RWPE2 (cell line): ENCODE results near the gene CDS2.

Experiments
- ATAC-seq: fragments of 200-7000 bp; cut with Tn5 transposase; 3 replicates; pipeline ENCODE4 v1.9.1; 2021; ENCODE audit warnings: low read depth
- DNase-seq: peaks from one replicate; pipeline ENCODE4 v3.0.0-alpha.2; 2020; ENCODE audit warnings: low spot score
- H3K27ac ChIP-seq: fragments of 450-650 bp; 2 replicates; pipeline ENCODE4 v1.5.1; 2017; ENCODE audit warnings: mild to moderate bottlenecking; ENCODE audit not compliant: poor library complexity, severe bottlenecking
- H3K27me3 ChIP-seq: fragments of 250-450 bp; sonication (Bioruptor Pico); 2 replicates; pipeline ENCODE4 v1.5.1; 2021; ENCODE audit warnings: mild to moderate bottlenecking, moderate library complexity; ENCODE audit not compliant: insufficient read depth, poor library complexity, severe bottlenecking
- H3K36me3 ChIP-seq: fragments of 250-450 bp; sonication (Bioruptor Pico); 2 replicates; pipeline ENCODE4 v1.5.1; 2020; ENCODE audit warnings: low read depth, mild to moderate bottlenecking, moderate library complexity
- H3K4me1 ChIP-seq: fragments of 250-450 bp; sonication (Bioruptor Pico); 2 replicates; pipeline ENCODE4 v1.5.1; 2021; ENCODE audit warnings: mild to moderate bottlenecking, moderate library complexity; ENCODE audit not compliant: insufficient read depth, poor library complexity, severe bottlenecking
- H3K4me3 ChIP-seq: fragments of 250-450 bp; sonication (Bioruptor Pico); 2 replicates; pipeline ENCODE4 v1.5.1; 2021; ENCODE audit warnings: mild to moderate bottlenecking, moderate library complexity; ENCODE audit not compliant: severe bottlenecking
- H3K9me3 ChIP-seq: fragments of 250-450 bp; sonication (Bioruptor Pico); 2 replicates; pipeline ENCODE4 v1.5.1; 2021; ENCODE audit warnings: mild to moderate bottlenecking, moderate library complexity; ENCODE audit not compliant: severe bottlenecking
- TF ChIP-seq, protein P1 (sequence below): fragments of 450-650 bp; IDR thresholded peaks from one replicate; pipeline ENCODE4 v1.5.1; 2017; ENCODE audit warnings: mild to moderate bottlenecking, moderate library complexity; ENCODE audit not compliant: poor library complexity, severe bottlenecking

CDS2 gene

DNA sequence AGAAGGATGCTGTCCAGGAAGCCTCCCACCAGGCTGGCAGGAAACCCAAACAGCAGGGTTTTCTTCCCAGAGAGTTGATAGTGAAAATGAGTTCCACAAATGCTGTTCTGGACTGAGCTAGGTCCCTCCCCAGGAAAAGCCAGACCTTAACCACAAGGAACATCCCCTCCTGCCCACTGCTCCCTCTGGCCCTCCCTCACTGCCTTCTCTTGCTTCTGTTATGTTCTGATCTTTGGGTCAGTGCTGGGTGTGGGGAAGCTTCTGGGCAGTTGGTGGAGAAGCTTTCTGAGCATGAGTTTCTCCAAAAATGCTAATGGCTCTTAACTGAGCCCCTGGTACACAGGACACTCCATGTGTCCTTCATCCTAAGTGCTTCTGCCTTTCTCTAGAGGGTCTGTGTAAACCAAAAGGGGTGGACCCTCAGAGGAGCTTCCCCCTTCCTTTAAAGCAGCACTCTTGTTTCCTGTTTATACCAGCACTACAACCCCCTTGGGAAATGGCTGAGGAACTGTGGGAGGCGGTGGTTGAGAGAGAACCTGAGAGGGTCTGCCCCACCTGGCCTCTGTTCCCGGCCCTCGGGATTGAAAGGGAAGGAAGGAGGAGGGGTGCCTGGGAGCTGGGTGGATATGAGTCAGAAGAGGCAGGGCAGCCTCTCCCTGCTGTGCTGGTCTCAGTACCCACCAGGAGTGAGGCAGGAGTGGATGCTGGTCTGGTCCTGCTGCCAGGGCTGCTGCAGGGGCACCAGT, 42.0 kb downstream of the CDS2 start:
- DNase-seq (peak; percentile 54), ATAC-seq (peak; percentile 99)
- Histone ChIP-seq H3K9me3 (no peaks in the 10 kb centered on the region), H3K4me3 (no peak overlapping the region), H3K27me3 (no peaks in the 10 kb centered on the region), H3K36me3 (no peaks in the 10 kb centered on the region; the same call in 1 of the 2 replicates), H3K27ac (peak overlapping the region; percentile 31), H3K4me1 (peaks cover 9% of the 10 kb centered on the region)
- TF ChIP-seq, protein P1, sequence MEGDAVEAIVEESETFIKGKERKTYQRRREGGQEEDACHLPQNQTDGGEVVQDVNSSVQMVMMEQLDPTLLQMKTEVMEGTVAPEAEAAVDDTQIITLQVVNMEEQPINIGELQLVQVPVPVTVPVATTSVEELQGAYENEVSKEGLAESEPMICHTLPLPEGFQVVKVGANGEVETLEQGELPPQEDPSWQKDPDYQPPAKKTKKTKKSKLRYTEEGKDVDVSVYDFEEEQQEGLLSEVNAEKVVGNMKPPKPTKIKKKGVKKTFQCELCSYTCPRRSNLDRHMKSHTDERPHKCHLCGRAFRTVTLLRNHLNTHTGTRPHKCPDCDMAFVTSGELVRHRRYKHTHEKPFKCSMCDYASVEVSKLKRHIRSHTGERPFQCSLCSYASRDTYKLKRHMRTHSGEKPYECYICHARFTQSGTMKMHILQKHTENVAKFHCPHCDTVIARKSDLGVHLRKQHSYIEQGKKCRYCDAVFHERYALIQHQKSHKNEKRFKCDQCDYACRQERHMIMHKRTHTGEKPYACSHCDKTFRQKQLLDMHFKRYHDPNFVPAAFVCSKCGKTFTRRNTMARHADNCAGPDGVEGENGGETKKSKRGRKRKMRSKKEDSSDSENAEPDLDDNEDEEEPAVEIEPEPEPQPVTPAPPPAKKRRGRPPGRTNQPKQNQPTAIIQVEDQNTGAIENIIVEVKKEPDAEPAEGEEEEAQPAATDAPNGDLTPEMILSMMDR, result no peak

DNA sequence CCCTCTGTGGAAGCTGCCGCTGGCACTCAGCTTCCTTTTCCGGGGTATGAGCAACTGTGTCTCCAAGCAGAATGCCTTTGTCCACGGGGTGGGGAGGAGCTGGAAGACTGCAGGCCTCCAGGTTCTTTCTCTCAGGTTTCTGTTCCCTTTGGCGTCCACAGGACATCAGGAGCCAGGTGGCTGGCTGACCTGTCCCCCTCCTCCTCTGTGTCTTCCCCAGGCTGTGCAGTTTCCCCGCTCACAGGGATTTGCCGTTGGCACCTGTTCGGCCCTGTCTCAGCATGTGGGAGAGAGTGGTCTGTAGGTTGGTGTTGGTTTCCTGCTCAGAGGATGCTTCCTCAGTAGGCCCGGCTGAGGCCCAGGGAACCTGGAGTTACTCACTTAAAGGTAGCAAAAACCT, 43.5 kb downstream of the CDS2 start:
- TF ChIP-seq, protein P1, result no peak
- DNase-seq, result no peak
- Histone ChIP-seq H3K4me3 (no peak overlapping the region), H3K27me3 (no peaks in the 10 kb centered on the region), H3K9me3 (no peaks in the 10 kb centered on the region), H3K36me3 (peaks cover 2% of the 10 kb centered on the region), H3K27ac (no peak overlapping the region), H3K4me1 (peaks cover 9% of the 10 kb centered on the region)
- no peak for ATAC-seq

DNA sequence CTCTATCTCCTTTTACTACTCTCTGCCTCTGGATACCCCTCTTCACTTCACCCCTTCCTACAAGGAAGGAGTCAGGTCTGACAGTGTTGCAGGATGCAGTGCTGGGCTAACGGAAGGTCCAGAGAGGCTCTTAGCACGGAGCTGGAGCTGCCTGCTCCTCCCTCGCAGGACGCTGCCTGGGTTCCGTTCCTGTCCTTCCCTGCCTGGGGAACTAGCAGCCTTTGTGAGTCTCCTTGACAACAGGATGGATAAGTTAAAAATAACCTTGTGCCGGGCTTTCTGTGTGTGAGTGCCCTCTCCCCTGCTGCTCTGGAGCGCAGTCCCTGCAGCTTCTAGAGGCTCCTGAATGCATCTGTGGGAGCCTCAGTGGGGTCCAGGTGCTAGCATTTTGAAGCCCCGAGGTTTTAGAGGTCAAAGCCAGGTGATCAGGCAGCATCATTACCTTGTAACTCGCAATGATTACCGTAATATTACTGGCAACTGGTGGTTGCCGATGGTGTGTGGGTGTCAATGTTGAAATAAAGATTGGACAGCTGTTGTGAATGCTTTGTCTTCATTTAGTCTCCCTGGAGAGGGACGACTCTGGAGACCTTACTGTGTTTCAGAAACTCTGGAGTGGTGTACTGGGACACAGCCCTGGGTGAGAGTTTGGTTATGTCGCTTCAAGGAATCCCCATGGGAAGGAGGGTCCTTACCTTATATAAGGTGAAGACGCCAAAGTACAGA, 44.4 kb downstream of the CDS2 start:
- Histone ChIP-seq H3K27ac (no peak overlapping the region), H3K27me3 (no peaks in the 10 kb centered on the region), H3K36me3 (peaks cover 10% of the 10 kb centered on the region), H3K4me1 (peaks cover 9% of the 10 kb centered on the region), H3K4me3 (no peak overlapping the region), H3K9me3 (no peaks in the 10 kb centered on the region)
- ATAC-seq (no peak), DNase-seq (no peak)
- TF ChIP-seq, protein P1, result no peak

DNA sequence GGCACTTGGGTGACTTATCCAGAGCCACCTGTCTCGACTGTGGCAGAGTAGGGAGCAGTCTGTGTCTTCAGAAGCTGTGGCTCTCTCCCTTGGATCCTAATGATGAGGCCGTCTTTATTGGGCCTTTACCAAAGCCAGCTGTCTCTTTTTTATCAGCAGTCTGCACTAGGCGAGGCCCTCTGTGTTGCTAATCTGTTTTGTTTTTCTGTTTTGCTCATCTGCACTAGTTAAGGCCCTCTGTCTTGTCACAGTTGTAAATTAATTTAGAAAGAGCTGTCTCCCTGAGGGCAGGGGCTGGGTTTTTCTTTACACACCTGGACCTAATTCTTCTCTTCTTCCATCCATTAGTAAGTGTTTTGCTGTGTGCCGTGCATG, 45.0 kb downstream of the CDS2 start:
- Histone ChIP-seq H3K27me3 (no peaks in the 10 kb centered on the region), H3K4me1 (peaks cover 9% of the 10 kb centered on the region), H3K36me3 (peaks cover 16% of the 10 kb centered on the region), H3K4me3 (no peak overlapping the region), H3K27ac (no peak overlapping the region), H3K9me3 (no peaks in the 10 kb centered on the region)
- TF ChIP-seq, protein P1, result no peak
- ATAC-seq (no peak), DNase-seq (no peak)
